Endothelial cell of umbilical vein (primary cell): ENCODE data around the gene PPFIA3. TPM values are rescaled to one million over a fixed set of nuclear protein-coding genes. Genes with fewer than 3 reads are reported as not detected.
A peak's percentile ranks its signal among the peaks of the same experiment; 100 is the strongest.

Experiments
- BruUV-seq: library from RNA; stranded (reverse); fragments of 400-500 nt; replicated peaks from 2 replicates; lab custom pipeline; 2021; lab: Mats Ljungman, UMichigan
- CTCF ChIA-PET: fragments of 300-600, 350-600 bp; sonication (Branson Sonifier 250); formaldehyde crosslinking; loops from one replicate; lab custom pipeline; 2021; ENCODE audit warnings: antibody characterized with exemption, inconsistent platforms; lab: Charles Lee
- POLR2A ChIA-PET: fragments of 300-600, 350-600 bp; sonication (Branson Sonifier 250); formaldehyde crosslinking; loops from one replicate; lab custom pipeline; 2021; ENCODE audit warnings: antibody characterized with exemption, inconsistent platforms; lab: Charles Lee
- DNase-seq: peaks from one replicate; pipeline ENCODE4 v3.0.0-alpha.2; 2011; ENCODE audit warnings: low read depth, low spot score
- FAIRE-seq: peaks from 2 replicates; lab custom pipeline; 2011; peaks lifted over from hg19 to GRCh38; lab: Jason Lieb, UNC
- H2AFZ ChIP-seq: 2 replicates; pipeline ENCODE4 v1.6.0; 2012; ENCODE audit warnings: low read depth, low read length, control low read depth, inconsistent platforms
- H3K27ac ChIP-seq: 2 replicates; pipeline ENCODE4 v1.5.1; 2011; ENCODE audit warnings: low read depth, mild to moderate bottlenecking, control low read depth, low read length, moderate library complexity; ENCODE audit not compliant: insufficient read depth
- H3K27me3 ChIP-seq, 2 experiments: 2 replicates each; pipeline versions ENCODE4 v1.6.0 to v1.6.1; 2011; ENCODE audit warnings: low read length in 2 of 2, mixed read lengths in 1 of 2; ENCODE audit not compliant: control insufficient read depth in 2 of 2, insufficient read depth in 2 of 2
- H3K36me3 ChIP-seq, 2 experiments: 2 replicates in 1 of 2; 3 replicates in 1 of 2; pipeline ENCODE4 v1.5.1; 2011; ENCODE audit warnings: low read length in 2 of 2, mild to moderate bottlenecking in 1 of 2, moderate library complexity in 1 of 2; ENCODE audit not compliant: control insufficient read depth in 2 of 2, insufficient read depth in 2 of 2; ENCODE audit errors: extremely low read depth in 1 of 2
- H3K4me1 ChIP-seq: 3 replicates; pipeline ENCODE4 v1.5.1; 2011; ENCODE audit warnings: mild to moderate bottlenecking, low read length; ENCODE audit not compliant: control insufficient read depth, insufficient read depth; ENCODE audit errors: extremely low read depth
- H3K4me2 ChIP-seq: 2 replicates; pipeline ENCODE4 v1.6.1; 2011; ENCODE audit warnings: low read length, control low read depth, mixed read lengths; ENCODE audit not compliant: insufficient read depth
- H3K4me3 ChIP-seq, 3 experiments: fragments of 200-600 bp in 1 of 3; sonication (generic), shearing (Covaris generic) in 1 of 3; replicated peaks in 1 of 3; 2 replicates each; pipeline ENCODE4 v1.5.1; 2011 to 2016; ENCODE audit warnings: control low read depth in 3 of 3, low read length in 3 of 3, mild to moderate bottlenecking in 2 of 3, inconsistent platforms in 1 of 3, low read depth in 1 of 3, moderate library complexity in 1 of 3; ENCODE audit not compliant: insufficient read depth in 1 of 3
- H3K79me2 ChIP-seq: 2 replicates; pipeline ENCODE4 v1.6.0; 2012; ENCODE audit warnings: low read length, inconsistent platforms; ENCODE audit not compliant: control insufficient read depth, insufficient read depth
- H3K9ac ChIP-seq: replicated peaks from 2 replicates; pipeline ENCODE3; 2011; ENCODE audit warnings: low read length, control low read depth; ENCODE audit not compliant: insufficient read depth; ENCODE audit errors: extremely low read depth
- H3K9me1 ChIP-seq: replicated peaks from 3 replicates; pipeline ENCODE4 v1.6.0; 2011; ENCODE audit warnings: mild to moderate bottlenecking, low read length; ENCODE audit not compliant: control insufficient read depth, insufficient read depth; ENCODE audit errors: extremely low read depth
- H3K9me3 ChIP-seq: replicated peaks from 2 replicates; pipeline ENCODE4 v1.5.1; 2012; ENCODE audit warnings: low read length, inconsistent platforms; ENCODE audit not compliant: control insufficient read depth, insufficient read depth
- H4K20me1 ChIP-seq: replicated peaks from 2 replicates; pipeline ENCODE3; 2011; ENCODE audit warnings: mild to moderate bottlenecking, low read length; ENCODE audit not compliant: control insufficient read depth, insufficient read depth; ENCODE audit errors: extremely low read depth
- EZH2 ChIP-seq: IDR thresholded peaks from 2 replicates; pipeline ENCODE4 v1.6.1; 2012; ENCODE audit warnings: borderline replicate concordance, low read depth, mild to moderate bottlenecking, moderate library complexity, low read length, inconsistent platforms; ENCODE audit not compliant: severe bottlenecking
- FOS ChIP-seq: IDR thresholded peaks from 2 replicates; pipeline ENCODE4 v1.6.1; 2011; ENCODE audit warnings: mild to moderate bottlenecking, low read length, moderate library complexity, borderline replicate concordance; ENCODE audit not compliant: insufficient read depth
- GATA2 ChIP-seq: IDR thresholded peaks from 2 replicates; pipeline ENCODE4 v1.7.0; 2011; ENCODE audit warnings: low read depth, mild to moderate bottlenecking, moderate library complexity, mixed read lengths, low read length; ENCODE audit not compliant: insufficient read length, insufficient read depth
- JUN ChIP-seq: IDR thresholded peaks from 2 replicates; pipeline ENCODE4 v1.6.1; 2011; ENCODE audit warnings: borderline replicate concordance, low read depth; ENCODE audit not compliant: insufficient read length, insufficient read depth
- MYC ChIP-seq: IDR thresholded peaks from one replicate; pipeline ENCODE4 v1.6.1; 2011; ENCODE audit warnings: mild to moderate bottlenecking, low read depth, low read length
- POLR2A ChIP-seq: IDR thresholded peaks from 2 replicates; pipeline ENCODE4 v1.6.1; 2012; ENCODE audit warnings: low read depth, mild to moderate bottlenecking, control low read depth, low read length
- POLR2AphosphoS5 ChIP-seq: IDR thresholded peaks from 2 replicates; pipeline ENCODE4 v1.6.1; 2012; ENCODE audit warnings: low read depth, mild to moderate bottlenecking, control low read depth, low read length, moderate library complexity; ENCODE audit not compliant: insufficient read depth
- dilution Hi-C: fragments of 300-500 bp; cut with MboI; formaldehyde crosslinking; loops from one replicate; pipeline ENCODE4 v1.15.0; 2019; ENCODE audit warnings: low sequenced_read_pairs; ENCODE audit not compliant: extremely low pct_ligation_motif_present
- intact Hi-C: fragments of 100-400 bp; cut with micrococcal nuclease; formaldehyde crosslinking; loops from one replicate; pipeline ENCODE4 v1.10.0; 2022
- polyA plus RNA-seq, 4 experiments: library from polyadenylated mRNA; depleted of rRNA in 3 of 4; stranded (reverse) in 3 of 4; unstranded in 1 of 4; fragments of >200 nt; gene quantifications; 2 replicates each; pipeline versions ENCODE4 v1.2.1 to v1.2.3, GENCODE V29; 2011 to 2012; ENCODE audit warnings: missing spikeins in 1 of 4
- total RNA-seq: library from RNA; stranded (reverse); gene quantifications from 2 replicates; pipeline ENCODE4 v1.2.3, GENCODE V29; 2021
- TF ChIP-seq, protein P1 (sequence below): IDR thresholded peaks from 2 replicates; pipeline ENCODE4 v1.6.1; 2011; ENCODE audit not compliant: insufficient read depth, insufficient read length
- TF ChIP-seq, protein P2 (sequence below), 2 donors: IDR thresholded peaks; 1 replicate in 1 of 2; 2 replicates in 1 of 2; pipeline ENCODE4 v1.5.1; 2011; ENCODE audit warnings: low read length in 2 of 2, mild to moderate bottlenecking in 2 of 2, moderate library complexity in 2 of 2, control low read depth in 1 of 2, inconsistent platforms in 1 of 2, low read depth in 1 of 2; ENCODE audit not compliant: insufficient read depth in 1 of 2; ENCODE audit errors: extremely low read depth in 1 of 2

PPFIA3 gene
- total and polyA plus RNA-seq, 2 donors (not counting 3 experiments of a cell fraction or from before 2014, with no cell fraction given) = 1.3 to 2.0 TPM

DNA sequence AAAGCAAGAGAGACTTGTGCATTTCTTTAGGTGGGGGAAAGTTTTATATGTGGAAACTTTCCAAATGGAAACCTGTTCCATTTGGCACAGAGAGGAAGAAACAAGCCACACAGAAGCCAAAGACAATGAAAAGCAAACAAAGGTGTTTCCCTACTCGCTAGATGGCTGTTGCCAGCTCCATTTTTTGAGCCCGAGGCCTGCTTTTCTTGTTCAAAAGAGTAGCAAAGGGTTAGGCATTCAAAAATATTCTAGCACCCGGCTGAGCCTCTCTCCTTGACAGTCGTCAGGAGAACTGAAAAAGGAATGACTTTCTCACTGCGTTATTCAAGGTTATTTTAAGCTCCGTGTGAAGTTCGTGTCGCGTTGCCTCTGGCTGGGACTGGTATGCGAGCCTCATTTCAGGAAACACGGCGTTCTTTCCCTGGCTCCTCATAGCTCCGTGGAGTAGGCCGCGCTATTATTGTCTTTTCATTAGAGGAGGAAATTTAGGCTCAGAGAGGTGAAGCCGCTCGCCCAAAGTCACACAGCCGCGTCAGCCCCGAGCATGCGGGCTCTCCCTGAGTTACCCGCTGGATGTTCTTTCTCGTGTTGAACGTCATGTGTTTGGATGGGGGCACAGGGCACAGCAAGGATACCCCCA is 45.9 kb downstream of the PPFIA3 start:
- BruUV-seq = no TSS peak
- ChIA-PET POLR2A (interaction anchor here (0.6 kb wide), 1 partner anchor 38 kb away, joined by 3 read pairs; no protein-coding TSS in a partner anchor), CTCF (interaction anchor here (1.0 to 4.9 kb wide), 10 partner anchors 14 to 67 kb away, joined by 3 to 33 read pairs (median 6); partner anchors contain the start of gene LIN7B)
- H4K20me1 ChIP-seq = no peaks in the 10 kb centered on the region
- TF ChIP-seq FOS (no peak), POLR2A (no peak), EZH2 (no peak), GATA2 (no peak), MYC (no peak), POLR2AphosphoS5 (no peak), JUN (no peak)
- TF ChIP-seq, protein P1, sequence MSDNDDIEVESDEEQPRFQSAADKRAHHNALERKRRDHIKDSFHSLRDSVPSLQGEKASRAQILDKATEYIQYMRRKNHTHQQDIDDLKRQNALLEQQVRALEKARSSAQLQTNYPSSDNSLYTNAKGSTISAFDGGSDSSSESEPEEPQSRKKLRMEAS = no peak
- TF ChIP-seq, protein P2, sequence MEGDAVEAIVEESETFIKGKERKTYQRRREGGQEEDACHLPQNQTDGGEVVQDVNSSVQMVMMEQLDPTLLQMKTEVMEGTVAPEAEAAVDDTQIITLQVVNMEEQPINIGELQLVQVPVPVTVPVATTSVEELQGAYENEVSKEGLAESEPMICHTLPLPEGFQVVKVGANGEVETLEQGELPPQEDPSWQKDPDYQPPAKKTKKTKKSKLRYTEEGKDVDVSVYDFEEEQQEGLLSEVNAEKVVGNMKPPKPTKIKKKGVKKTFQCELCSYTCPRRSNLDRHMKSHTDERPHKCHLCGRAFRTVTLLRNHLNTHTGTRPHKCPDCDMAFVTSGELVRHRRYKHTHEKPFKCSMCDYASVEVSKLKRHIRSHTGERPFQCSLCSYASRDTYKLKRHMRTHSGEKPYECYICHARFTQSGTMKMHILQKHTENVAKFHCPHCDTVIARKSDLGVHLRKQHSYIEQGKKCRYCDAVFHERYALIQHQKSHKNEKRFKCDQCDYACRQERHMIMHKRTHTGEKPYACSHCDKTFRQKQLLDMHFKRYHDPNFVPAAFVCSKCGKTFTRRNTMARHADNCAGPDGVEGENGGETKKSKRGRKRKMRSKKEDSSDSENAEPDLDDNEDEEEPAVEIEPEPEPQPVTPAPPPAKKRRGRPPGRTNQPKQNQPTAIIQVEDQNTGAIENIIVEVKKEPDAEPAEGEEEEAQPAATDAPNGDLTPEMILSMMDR (IDR thresholded peaks at IDR 0.05; ENCODE audit: extremely low read depth in 1 of 2, insufficient read depth in 1 of 2, low read depth in 1 of 2, low read length in 2 of 2) = no peak
- intact Hi-C loops = loop anchor here (1.0 kb wide), 1 partner anchor 24 kb away; no protein-coding TSS in a partner anchor
- H3K4me3 ChIP-seq = no peak overlapping the region
- no peaks in the 10 kb centered on the region for H3K79me2 ChIP-seq
- peaks cover 12% of the 10 kb centered on the region for H3K4me1 ChIP-seq
- dilution Hi-C loops = no loop called here
- peak; percentile 81 for FAIRE-seq
- peak overlapping the region; percentile 28 for H3K9ac ChIP-seq
- peak; percentile 85 for DNase-seq
- no peaks in the 10 kb centered on the region for H3K9me1 ChIP-seq
- peak overlapping the region; percentile 40 for H2AFZ ChIP-seq
- H3K36me3 ChIP-seq = peaks cover 0 to 2% of the 10 kb centered on the region in 2 experiments
- H3K9me3 ChIP-seq = no peaks in the 10 kb centered on the region
- no peak overlapping the region for H3K4me2 ChIP-seq
- peak overlapping the region; percentile 47 for H3K27ac ChIP-seq
- H3K27me3 ChIP-seq = no peaks in the 10 kb centered on the region
